ENCODE measurements around the gene HPSE2.

The HPSE2 gene

GRCh38 chr10:98488669-98489430 is 746.8 kb downstream of the HPSE2 start:
- TF ChIP-seq CTCF (IDR thresholded peaks at IDR 0.05; ENCODE audit: borderline replicate concordance, insufficient read depth, low read depth, low read length), result no peak
- H3K4me3 ChIP-seq (ENCODE audit: low read depth, low read length), result no peak overlapping the region

GRCh38 chr10:98487649-98488048 is 748.0 kb downstream of the HPSE2 start:
- no peak overlapping the region for H3K4me3 ChIP-seq (ENCODE audit: low read depth, low read length)
- TF ChIP-seq CTCF (IDR thresholded peaks at IDR 0.05; ENCODE audit: borderline replicate concordance, insufficient read depth, low read depth, low read length), result 0 out of 2 replicates have a peak, but pooled peaks have one; percentile 9

- H3K4me3 ChIP-seq (ENCODE audit: low read depth, low read length), result no peak overlapping the region
- TF ChIP-seq CTCF (IDR thresholded peaks at IDR 0.05; ENCODE audit: borderline replicate concordance, insufficient read depth, low read depth, low read length), result no peak
Measured at GRCh38 chr10:98486421-98486820, 749.2 kb downstream of the HPSE2 start.

GRCh38 chr10:98485959-98486358 is 749.7 kb downstream of the HPSE2 start:
- TF ChIP-seq CTCF (IDR thresholded peaks at IDR 0.05; ENCODE audit: borderline replicate concordance, insufficient read depth, low read depth, low read length), result no peak

GRCh38 chr10:98483658-98484057 is 752.0 kb downstream of the HPSE2 start:
- no peak overlapping the region for H3K4me3 ChIP-seq (ENCODE audit: low read depth, low read length)

More at GRCh38 chr10:98485959-98486358, 749.7 kb downstream of the HPSE2 start:
- H3K4me3 ChIP-seq (ENCODE audit: low read depth, low read length), result no peak overlapping the region

GRCh38 chr10:98482096-98482495 is 753.6 kb downstream of the HPSE2 start:
- no peak for TF ChIP-seq CTCF (IDR thresholded peaks at IDR 0.05; ENCODE audit: borderline replicate concordance, insufficient read depth, low read depth, low read length)
- no peak overlapping the region for H3K4me3 ChIP-seq (ENCODE audit: low read depth, low read length)

More at GRCh38 chr10:98483658-98484057, 752.0 kb downstream of the HPSE2 start:
- no peak for TF ChIP-seq CTCF (IDR thresholded peaks at IDR 0.05; ENCODE audit: borderline replicate concordance, insufficient read depth, low read depth, low read length)

GRCh38 chr10:98481404-98481945 is 754.2 kb downstream of the HPSE2 start:
- no peak for TF ChIP-seq CTCF (IDR thresholded peaks at IDR 0.05; ENCODE audit: borderline replicate concordance, insufficient read depth, low read depth, low read length)
- H3K4me3 ChIP-seq (ENCODE audit: low read depth, low read length), result no peak overlapping the region
